ENCODE results near the gene SERF2.
"Not testable (repeated sequence)": the region's sequence is repeated elsewhere in the genome, so short reads cannot be mapped to it uniquely, and the experiment has no call there.

SERF2 gene

GRCh38 chr15:43830691-43831275 is 38.7 kb downstream of the SERF2 start:
- not testable (repeated sequence) for FAIRE-seq

- FAIRE-seq: not testable (repeated sequence)
These were observed 39.5 kb downstream of the SERF2 start for GRCh38 chr15:43831519-43832052.

- FAIRE-seq: not testable (repeated sequence)
These were observed 40.4 kb downstream of the SERF2 start for GRCh38 chr15:43832485-43832884.

- FAIRE-seq: no peak
These were observed 53.3 kb downstream of the SERF2 start for GRCh38 chr15:43845421-43845820.
